HG02973 (cell line): ENCODE data around the gene COX15.
"Not testable (repeated sequence)": the region's sequence is repeated elsewhere in the genome, so short reads cannot be mapped to it uniquely, and the experiment has no call there.

Experiments used
- ATAC-seq: cut with Tn5 transposase; IDR thresholded peaks from one replicate; pipeline ENCODE4 v1.9.1; 2021; ENCODE audit warnings: moderate library complexity; ENCODE audit not compliant: unreplicated experiment

COX15 gene

GRCh38 chr10:99742254-99742653 is 10.3 kb upstream of the COX15 start:
- no peak for ATAC-seq

DNA sequence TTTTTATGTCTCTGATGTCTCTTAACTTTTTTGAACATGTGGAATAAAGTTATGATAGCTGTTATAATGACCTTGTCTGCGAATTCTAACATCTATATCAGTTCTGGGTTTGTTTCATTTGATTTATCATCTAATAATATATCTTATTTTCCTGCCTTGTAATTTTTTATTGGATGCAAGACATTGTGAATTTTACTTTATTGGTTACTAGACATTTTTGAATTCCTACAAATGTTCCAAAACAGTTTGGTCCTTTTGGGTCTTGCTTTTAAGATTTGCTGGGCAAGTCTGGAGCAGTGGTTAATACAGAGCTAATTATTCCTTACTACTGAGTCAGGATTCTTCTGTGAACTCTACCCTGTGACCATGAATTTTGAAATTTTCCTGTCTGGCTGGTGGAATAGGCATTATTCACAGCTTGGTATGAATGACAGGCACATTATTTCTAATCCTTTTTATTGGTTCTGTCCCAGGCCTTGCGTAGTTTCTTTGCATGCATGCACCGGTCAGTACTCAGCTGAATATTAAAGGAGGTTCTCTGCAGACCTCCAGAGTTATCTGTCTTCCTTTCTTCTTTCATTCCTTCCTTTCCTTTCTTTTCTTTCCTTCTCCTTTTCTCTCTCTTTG is 9.1 kb upstream of the COX15 start:
- no peak for ATAC-seq

- no peak for ATAC-seq
These were observed 8.3 kb upstream of the COX15 start for GRCh38 chr10:99740260-99740659.

DNA sequence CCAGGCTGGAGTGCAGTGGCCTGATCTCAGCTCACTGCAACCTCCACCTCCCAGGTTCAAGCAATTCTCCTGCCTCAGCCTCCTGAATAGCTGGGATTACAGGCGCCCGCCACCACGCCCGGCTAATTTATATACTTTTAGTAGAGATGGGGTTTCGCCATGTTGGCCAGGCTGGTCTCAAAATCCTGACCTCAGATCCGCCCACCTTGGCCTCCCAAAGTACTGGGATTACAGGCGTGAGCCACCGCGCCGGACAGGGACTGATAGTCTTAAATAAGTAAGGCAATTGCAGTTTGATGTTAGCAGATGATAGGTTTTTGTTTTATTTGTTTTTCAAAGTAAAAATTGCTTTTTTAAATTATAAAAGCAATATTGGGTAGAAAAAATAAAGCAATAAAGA is 2.2 kb upstream of the COX15 start:
- ATAC-seq, result not testable (repeated sequence)

DNA sequence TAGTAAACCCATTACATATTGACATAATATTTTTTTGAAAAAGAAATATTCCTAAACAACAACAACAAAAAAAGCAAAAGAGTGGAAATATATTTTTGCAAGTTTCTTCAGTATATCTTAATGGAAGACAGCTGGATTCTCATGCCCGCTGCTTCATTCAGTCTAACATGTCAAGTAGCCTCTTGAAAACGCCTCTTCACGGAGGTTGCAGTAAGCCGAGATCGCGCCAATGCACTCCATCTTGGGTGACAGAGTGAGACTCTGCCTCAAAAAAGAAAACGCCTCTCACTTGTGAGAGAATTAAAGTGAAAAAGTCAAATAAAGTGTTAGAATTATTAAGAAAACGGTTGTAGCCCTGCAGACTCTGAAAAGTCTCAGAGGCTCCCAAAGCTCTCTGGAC is 1.4 kb upstream of the COX15 start:
- no peak for ATAC-seq

GRCh38 chr10:99731306-99732032 is 458 bp downstream of the COX15 start:
- ATAC-seq, result no peak

DNA sequence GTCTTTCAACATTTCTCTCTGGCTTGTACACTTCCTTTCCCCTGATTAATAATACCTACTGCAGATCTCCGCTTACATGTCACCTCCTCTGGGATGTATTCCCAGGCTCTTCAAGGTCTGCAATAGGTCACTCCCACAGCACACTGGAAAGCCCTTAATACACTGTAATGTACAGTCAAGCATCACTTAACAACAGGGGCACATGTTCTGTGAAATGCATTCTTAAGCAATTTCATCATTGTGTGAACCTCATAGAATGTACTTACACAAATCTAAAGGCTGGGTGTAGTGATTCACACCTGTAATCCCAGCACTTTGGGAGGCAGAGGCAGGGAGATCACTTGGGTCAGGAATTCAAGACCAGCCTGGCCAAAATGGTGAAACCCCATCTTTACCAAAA is 1.9 kb downstream of the COX15 start:
- no peak for ATAC-seq

DNA sequence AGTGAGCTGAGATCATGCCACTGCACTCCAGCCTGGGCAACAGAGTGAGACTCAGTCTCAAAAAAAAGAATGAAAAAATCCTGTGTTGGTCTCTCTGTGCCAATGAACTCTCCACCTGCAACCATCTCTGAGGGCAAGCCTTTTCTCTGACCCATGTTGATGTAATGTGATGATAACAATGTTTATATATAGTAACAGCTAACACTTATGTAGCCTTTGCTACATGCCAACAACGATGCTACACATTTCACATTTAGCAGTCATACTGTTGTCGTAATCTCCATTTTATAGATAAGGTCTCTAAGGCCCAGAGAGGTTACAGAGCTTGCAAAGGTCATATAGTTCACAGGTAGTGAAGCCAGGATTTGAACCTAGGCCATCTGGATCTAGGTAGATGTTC is 11.5 kb downstream of the COX15 start:
- ATAC-seq, result no peak

DNA sequence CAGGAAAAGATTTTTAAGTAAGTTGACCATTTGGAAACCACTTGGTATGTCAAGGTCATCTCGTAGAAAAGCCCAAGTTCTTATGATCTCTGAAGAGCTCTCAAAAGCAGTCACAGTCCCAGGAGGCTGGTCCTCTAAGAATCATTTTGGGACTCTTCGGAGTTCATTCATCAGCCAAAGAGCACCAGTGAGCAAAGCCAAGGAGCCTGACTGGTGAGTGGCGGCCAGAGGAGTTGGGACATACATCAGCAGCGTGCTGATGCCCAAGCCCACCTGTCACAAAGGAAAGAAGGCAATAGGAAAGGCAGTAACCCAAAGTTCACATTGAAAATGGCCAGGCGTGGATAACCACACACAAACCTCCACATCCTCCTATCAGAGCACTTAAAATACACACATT is 17.5 kb downstream of the COX15 start:
- ATAC-seq, result no peak

GRCh38 chr10:99711129-99711719 is 20.7 kb downstream of the COX15 start:
- no peak for ATAC-seq

- ATAC-seq, result no peak
These were observed 22.3 kb downstream of the COX15 start for GRCh38 chr10:99709480-99710229.

GRCh38 chr10:99708428-99709012 is 23.4 kb downstream of the COX15 start:
- ATAC-seq, result no peak

DNA sequence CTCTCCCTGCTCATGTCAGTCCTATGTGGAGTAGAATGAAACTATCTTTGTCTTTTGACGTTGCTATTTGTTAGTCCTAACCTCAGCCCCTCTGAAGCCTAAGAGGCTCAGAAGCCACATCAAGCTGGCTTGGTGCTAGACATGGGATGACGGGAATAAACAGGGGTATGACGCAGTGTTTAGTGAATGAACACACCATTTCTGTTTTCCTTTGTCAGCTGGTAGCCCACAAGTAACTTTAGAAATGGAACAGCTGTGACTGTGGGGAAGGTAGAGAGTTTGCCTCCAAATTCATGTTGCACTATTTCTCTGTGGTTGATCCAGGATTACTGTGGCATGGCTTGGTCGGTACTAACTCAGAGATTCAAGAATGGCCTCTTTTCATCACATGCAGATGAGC is 31.3 kb downstream of the COX15 start:
- no peak for ATAC-seq

GRCh38 chr10:99698504-99699080 is 33.3 kb downstream of the COX15 start:
- no peak for ATAC-seq

DNA sequence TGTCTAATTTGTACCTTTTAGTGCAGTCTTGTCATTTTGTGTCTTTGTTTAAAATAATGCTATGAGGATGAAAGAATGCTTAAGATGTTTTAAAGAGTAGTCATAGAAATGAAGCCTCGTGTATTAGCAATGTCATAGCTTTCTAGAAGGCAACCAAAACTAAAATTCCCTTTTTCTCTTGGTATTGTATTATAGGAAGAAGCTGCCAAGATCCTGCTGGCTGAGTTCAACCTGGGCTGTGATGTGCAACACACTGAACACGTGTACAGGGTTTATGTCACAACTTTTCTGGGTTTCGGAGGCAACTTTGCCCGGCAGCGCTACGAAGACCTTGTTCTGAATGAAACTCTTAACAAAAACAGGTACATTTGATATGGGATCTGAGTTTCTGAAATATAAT is 36.2 kb downstream of the COX15 start:
- no peak for ATAC-seq

DNA sequence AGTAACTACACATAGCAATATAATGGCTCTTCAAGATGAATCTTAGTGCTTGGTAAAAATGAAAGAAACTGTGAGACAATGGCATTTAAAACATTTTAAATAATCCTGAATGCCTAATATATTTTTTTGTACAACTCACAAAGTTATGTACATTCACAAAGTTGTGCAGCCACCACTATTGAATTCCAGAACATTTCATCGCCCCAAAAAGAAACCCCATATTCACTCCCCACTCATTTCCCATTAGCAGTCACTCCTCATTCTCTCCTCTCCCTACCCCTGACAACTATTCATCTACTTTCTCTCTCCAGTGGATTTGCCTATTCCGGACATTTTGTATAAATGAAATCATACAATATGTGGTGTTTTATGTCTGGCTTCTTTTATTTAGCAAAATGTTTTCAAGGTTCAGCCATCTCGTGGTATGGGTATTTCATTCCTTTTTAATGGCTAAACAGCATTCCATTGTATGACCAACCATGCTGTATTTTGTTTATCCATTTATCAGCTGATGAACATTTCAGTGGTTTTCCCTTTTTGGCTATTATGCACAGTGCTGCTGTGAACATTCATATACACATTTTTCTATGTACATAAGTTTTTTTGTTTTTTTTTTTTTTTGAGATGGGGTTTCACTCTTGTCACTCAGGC is 37.9 kb downstream of the COX15 start:
- no peak for ATAC-seq

GRCh38 chr10:99689461-99689860 is 42.5 kb downstream of the COX15 start:
- ATAC-seq, result no peak

GRCh38 chr10:99685597-99685967 is 46.3 kb downstream of the COX15 start:
- peak; percentile 88 for ATAC-seq

DNA sequence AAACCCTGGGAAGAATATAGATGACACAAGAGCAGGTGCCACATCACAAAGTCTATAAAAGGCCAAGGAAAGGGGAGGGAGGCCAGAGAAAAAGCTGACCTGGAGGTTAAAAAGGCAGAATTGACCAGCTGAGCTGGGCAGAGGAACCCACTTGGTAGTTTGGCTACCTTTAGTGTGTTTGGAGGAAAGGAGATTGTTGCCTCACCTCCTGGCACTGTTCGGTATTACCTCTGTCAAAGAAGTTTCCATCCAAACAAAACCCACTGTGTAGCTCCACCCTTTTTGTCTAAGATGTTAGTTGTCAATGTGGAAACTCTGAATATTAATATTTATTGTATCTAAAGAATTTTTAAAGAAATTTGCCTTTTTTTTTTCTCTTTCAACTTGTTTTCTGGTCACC is 49.2 kb downstream of the COX15 start:
- ATAC-seq, result peak; percentile 56
